ENCODE results near the gene DOCK10.

The DOCK10 gene

DNA sequence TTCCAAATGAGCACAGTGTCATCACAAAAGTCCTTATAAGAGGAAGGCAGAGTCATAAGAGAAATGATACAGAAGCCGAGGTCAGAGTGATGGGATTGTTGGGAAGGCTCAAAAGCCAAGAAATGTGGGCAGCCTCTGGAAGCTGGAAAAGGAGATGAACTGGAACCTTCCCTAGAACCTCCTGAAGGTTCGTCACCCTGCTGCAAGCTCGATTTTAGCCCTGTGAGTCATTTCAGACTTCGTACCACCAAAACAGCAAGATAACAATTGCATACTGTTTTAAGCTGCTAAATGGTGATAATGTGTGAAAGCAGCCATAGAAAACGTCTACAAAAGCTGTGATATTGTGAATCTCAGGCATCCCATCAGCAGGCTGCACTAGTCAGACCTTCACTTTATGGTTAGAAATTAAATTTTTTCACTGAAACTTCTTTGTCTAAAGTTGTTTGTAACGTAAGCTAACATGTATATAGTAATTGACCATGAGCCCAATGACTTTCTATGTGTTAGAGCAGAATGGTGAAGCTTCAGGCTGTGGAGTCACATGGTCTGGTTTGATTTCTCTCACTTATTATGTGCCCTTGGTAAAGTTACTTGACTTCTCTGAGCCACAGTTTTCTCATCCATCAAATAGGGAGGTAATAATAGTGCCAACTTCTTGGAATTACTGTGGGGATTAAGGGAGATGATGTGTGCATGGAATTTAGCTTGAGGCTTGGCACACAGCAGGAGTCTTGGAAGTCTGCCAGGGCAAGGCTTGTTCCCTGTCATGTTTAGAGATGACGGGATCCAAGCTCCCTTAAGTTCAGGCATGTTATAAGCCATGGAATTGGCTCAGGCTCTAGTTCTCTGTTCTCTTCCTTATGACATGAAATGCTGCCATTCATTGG is 194.1 kb downstream of the DOCK10 start:
- H3K36me3 ChIP-seq (ENCODE audit: insufficient read depth, low read length), result peaks cover 7% of the 10 kb centered on the region
- no peaks in the 10 kb centered on the region for H3K27me3 ChIP-seq (ENCODE audit: insufficient read depth, low read length)
- no peaks in the 10 kb centered on the region for H3K9me3 ChIP-seq (ENCODE audit: low read length)
- no peak overlapping the region for H2AFZ ChIP-seq (ENCODE audit: low read depth, low read length)
- H3K4me3 ChIP-seq (ENCODE audit: low read length), result no peak overlapping the region
- H3K4me1 ChIP-seq (ENCODE audit: insufficient read depth, low read length), result no peaks in the 10 kb centered on the region

GRCh38 chr2:224847381-224847780 is 194.9 kb downstream of the DOCK10 start:
- H2AFZ ChIP-seq (ENCODE audit: low read depth, low read length), result no peak overlapping the region

DNA sequence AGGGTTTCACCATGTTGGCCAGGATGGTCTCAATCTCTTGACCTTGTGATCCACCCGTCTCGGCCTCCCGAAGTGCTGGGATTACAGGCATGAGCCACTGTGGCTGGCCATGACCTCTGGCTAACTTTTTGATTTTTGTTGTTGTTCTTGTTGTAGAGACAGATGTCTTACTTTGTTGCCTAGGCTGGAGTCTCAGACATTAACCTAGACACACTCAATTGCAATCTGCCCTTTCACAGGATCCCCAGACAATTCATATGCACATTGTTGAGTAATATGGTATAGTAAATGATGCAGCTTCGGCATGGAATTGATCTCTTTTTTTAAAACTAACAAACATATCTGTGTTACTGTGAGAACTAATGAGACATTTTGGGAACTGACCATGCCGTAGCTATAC is 195.6 kb downstream of the DOCK10 start:
- peaks cover 10% of the 10 kb centered on the region for H3K36me3 ChIP-seq (ENCODE audit: insufficient read depth, low read length)
- no peak overlapping the region for H3K4me3 ChIP-seq (ENCODE audit: low read length)
- H2AFZ ChIP-seq (ENCODE audit: low read depth, low read length), result no peak overlapping the region
- H3K9me3 ChIP-seq (ENCODE audit: low read length), result peaks cover 3% of the 10 kb centered on the region
- H3K27me3 ChIP-seq (ENCODE audit: insufficient read depth, low read length), result no peaks in the 10 kb centered on the region
- peaks cover 3% of the 10 kb centered on the region for H3K4me1 ChIP-seq (ENCODE audit: insufficient read depth, low read length)

More at GRCh38 chr2:224847381-224847780, 194.9 kb downstream of the DOCK10 start:
- Histone ChIP-seq H3K27me3 (ENCODE audit: insufficient read depth, low read length) (no peaks in the 10 kb centered on the region), H3K36me3 (ENCODE audit: insufficient read depth, low read length) (peaks cover 10% of the 10 kb centered on the region), H3K4me1 (ENCODE audit: insufficient read depth, low read length) (no peaks in the 10 kb centered on the region), H3K4me3 (ENCODE audit: low read length) (no peak overlapping the region), H3K9me3 (ENCODE audit: low read length) (peaks cover 3% of the 10 kb centered on the region)

DNA sequence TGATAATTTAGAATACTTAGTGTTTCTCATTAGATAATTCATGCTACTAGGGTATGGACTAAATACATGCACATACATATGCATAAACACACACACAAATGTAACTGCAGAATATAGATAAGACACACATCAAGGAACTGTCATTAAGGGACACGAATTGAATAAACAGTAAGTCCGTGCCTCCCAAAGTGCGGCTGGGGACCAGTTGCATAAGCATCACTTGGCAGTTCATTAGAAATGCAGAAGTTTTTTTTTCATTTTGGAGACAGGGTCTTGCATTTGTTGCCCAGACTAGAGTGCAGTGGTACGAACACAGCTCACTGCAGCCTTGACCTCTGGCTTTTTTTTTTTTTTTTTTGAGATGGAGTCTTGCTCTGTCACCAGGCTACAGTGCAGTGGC is 196.1 kb downstream of the DOCK10 start:
- Histone ChIP-seq H3K36me3 (ENCODE audit: insufficient read depth, low read length) (peaks cover 10% of the 10 kb centered on the region), H2AFZ (ENCODE audit: low read depth, low read length) (no peak overlapping the region), H3K9me3 (ENCODE audit: low read length) (peaks cover 3% of the 10 kb centered on the region), H3K4me3 (ENCODE audit: low read length) (no peak overlapping the region), H3K27me3 (ENCODE audit: insufficient read depth, low read length) (no peaks in the 10 kb centered on the region), H3K4me1 (ENCODE audit: insufficient read depth, low read length) (peaks cover 5% of the 10 kb centered on the region)

- Histone ChIP-seq H3K4me3 (ENCODE audit: low read length) (no peak overlapping the region), H3K9me3 (ENCODE audit: low read length) (peaks cover 6% of the 10 kb centered on the region), H3K36me3 (ENCODE audit: insufficient read depth, low read length) (peaks cover 10% of the 10 kb centered on the region), H3K4me1 (ENCODE audit: insufficient read depth, low read length) (peaks cover 5% of the 10 kb centered on the region), H2AFZ (ENCODE audit: low read depth, low read length) (no peak overlapping the region), H3K27me3 (ENCODE audit: insufficient read depth, low read length) (no peaks in the 10 kb centered on the region)
These were observed 199.1 kb downstream of the DOCK10 start for GRCh38 chr2:224843141-224843540.

- Histone ChIP-seq H3K27me3 (ENCODE audit: insufficient read depth, low read length) (no peaks in the 10 kb centered on the region), H3K4me3 (ENCODE audit: low read length) (no peak overlapping the region), H3K9me3 (ENCODE audit: low read length) (peaks cover 6% of the 10 kb centered on the region), H3K36me3 (ENCODE audit: insufficient read depth, low read length) (peaks cover 4% of the 10 kb centered on the region), H3K4me1 (ENCODE audit: insufficient read depth, low read length) (peaks cover 5% of the 10 kb centered on the region), H2AFZ (ENCODE audit: low read depth, low read length) (no peak overlapping the region)
These were observed 200.4 kb downstream of the DOCK10 start for GRCh38 chr2:224841910-224842309.

DNA sequence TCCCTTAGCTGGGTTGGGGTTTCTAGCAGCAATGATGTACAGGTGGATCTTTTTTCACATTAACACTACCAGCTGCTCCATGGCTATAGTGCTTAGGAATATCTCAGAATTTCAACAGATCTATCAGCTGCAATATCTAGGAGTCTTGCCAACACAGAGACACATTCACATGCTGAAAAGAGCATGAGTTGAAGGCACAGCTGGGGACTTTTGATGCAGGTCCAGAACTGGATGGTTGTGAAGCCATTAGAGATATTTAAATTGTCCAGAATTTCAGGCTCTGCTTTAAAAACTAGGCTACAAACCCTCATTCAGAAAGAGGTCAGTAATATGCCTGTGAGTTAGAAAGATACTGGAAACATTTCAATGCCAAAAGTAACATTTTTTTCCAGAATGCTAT is 203.9 kb downstream of the DOCK10 start:
- no peaks in the 10 kb centered on the region for H3K27me3 ChIP-seq (ENCODE audit: insufficient read depth, low read length)
- peaks cover 6% of the 10 kb centered on the region for H3K9me3 ChIP-seq (ENCODE audit: low read length)
- H3K4me3 ChIP-seq (ENCODE audit: low read length), result no peak overlapping the region
- H2AFZ ChIP-seq (ENCODE audit: low read depth, low read length), result no peak overlapping the region
- peaks cover 5% of the 10 kb centered on the region for H3K4me1 ChIP-seq (ENCODE audit: insufficient read depth, low read length)
- peaks cover 4% of the 10 kb centered on the region for H3K36me3 ChIP-seq (ENCODE audit: insufficient read depth, low read length)

DNA sequence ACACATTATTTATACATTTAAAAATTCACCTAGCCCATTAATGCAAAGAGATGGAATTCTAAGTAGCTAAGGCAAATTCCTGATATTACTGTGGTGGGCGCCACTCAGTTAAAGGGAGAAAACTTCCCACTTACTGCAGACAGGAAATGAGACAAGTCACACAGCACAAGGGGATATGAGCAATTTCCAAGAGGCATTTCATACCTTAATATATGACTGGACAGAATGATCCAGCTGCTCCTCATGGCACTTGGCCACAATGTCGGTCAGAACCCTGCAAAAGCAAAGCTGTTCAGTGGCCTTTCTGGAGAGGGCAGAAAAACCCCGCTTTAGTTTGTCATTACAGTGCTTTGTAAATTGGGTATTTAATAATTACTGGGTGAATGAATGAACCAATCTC is 204.7 kb downstream of the DOCK10 start:
- no peak overlapping the region for H2AFZ ChIP-seq (ENCODE audit: low read depth, low read length)
- H3K9me3 ChIP-seq (ENCODE audit: low read length), result peaks cover 4% of the 10 kb centered on the region
- H3K27me3 ChIP-seq (ENCODE audit: insufficient read depth, low read length), result no peaks in the 10 kb centered on the region
- H3K4me1 ChIP-seq (ENCODE audit: insufficient read depth, low read length), result peaks cover 5% of the 10 kb centered on the region
- peaks cover 3% of the 10 kb centered on the region for H3K36me3 ChIP-seq (ENCODE audit: insufficient read depth, low read length)
- H3K4me3 ChIP-seq (ENCODE audit: low read length), result no peak overlapping the region

GRCh38 chr2:224837066-224837465 is 205.2 kb downstream of the DOCK10 start:
- Histone ChIP-seq H3K27me3 (ENCODE audit: insufficient read depth, low read length) (no peaks in the 10 kb centered on the region), H2AFZ (ENCODE audit: low read depth, low read length) (no peak overlapping the region), H3K4me1 (ENCODE audit: insufficient read depth, low read length) (peaks cover 5% of the 10 kb centered on the region), H3K4me3 (ENCODE audit: low read length) (no peak overlapping the region), H3K36me3 (ENCODE audit: insufficient read depth, low read length) (peaks cover 3% of the 10 kb centered on the region), H3K9me3 (ENCODE audit: low read length) (peaks cover 3% of the 10 kb centered on the region)

DNA sequence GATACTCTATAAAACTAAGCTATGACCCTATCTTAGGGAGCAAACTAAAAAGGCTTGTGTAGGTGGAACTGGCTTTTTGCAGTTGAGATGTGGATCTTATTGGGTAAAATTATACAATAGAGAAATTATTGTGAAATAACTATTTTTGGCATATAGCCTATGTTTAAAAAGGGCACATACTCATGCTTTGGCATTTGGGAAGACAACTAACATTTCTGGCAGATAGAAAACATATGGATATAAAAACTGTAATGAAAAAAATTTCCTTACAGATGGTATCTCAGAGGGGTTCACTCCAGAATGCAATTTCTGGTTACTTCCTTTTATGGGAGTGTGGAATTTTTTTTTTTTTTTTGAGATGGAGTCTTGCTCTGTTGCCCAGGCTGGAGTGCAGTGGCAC is 206.0 kb downstream of the DOCK10 start:
- Histone ChIP-seq H3K4me3 (ENCODE audit: low read length) (no peak overlapping the region), H3K9me3 (ENCODE audit: low read length) (peaks cover 3% of the 10 kb centered on the region), H3K4me1 (ENCODE audit: insufficient read depth, low read length) (no peaks in the 10 kb centered on the region), H3K36me3 (ENCODE audit: insufficient read depth, low read length) (peaks cover 5% of the 10 kb centered on the region), H2AFZ (ENCODE audit: low read depth, low read length) (no peak overlapping the region), H3K27me3 (ENCODE audit: insufficient read depth, low read length) (no peaks in the 10 kb centered on the region)

- Histone ChIP-seq H3K9me3 (ENCODE audit: low read length) (no peaks in the 10 kb centered on the region), H3K36me3 (ENCODE audit: insufficient read depth, low read length) (peaks cover 7% of the 10 kb centered on the region), H3K4me1 (ENCODE audit: insufficient read depth, low read length) (no peaks in the 10 kb centered on the region), H2AFZ (ENCODE audit: low read depth, low read length) (no peak overlapping the region), H3K4me3 (ENCODE audit: low read length) (no peak overlapping the region), H3K27me3 (ENCODE audit: insufficient read depth, low read length) (no peaks in the 10 kb centered on the region)
These were observed 206.9 kb downstream of the DOCK10 start for GRCh38 chr2:224835405-224835804.

GRCh38 chr2:224833986-224834385 is 208.3 kb downstream of the DOCK10 start:
- Histone ChIP-seq H3K4me1 (ENCODE audit: insufficient read depth, low read length) (no peaks in the 10 kb centered on the region), H3K27me3 (ENCODE audit: insufficient read depth, low read length) (no peaks in the 10 kb centered on the region), H2AFZ (ENCODE audit: low read depth, low read length) (no peak overlapping the region), H3K36me3 (ENCODE audit: insufficient read depth, low read length) (peaks cover 13% of the 10 kb centered on the region), H3K4me3 (ENCODE audit: low read length) (no peak overlapping the region), H3K9me3 (ENCODE audit: low read length) (no peaks in the 10 kb centered on the region)

GRCh38 chr2:224832207-224832606 is 210.1 kb downstream of the DOCK10 start:
- no peak overlapping the region for H2AFZ ChIP-seq (ENCODE audit: low read depth, low read length)
- H3K9me3 ChIP-seq (ENCODE audit: low read length), result no peaks in the 10 kb centered on the region
- no peaks in the 10 kb centered on the region for H3K4me1 ChIP-seq (ENCODE audit: insufficient read depth, low read length)
- H3K36me3 ChIP-seq (ENCODE audit: insufficient read depth, low read length), result peaks cover 21% of the 10 kb centered on the region
- no peak overlapping the region for H3K4me3 ChIP-seq (ENCODE audit: low read length)
- H3K27me3 ChIP-seq (ENCODE audit: insufficient read depth, low read length), result no peaks in the 10 kb centered on the region

DNA sequence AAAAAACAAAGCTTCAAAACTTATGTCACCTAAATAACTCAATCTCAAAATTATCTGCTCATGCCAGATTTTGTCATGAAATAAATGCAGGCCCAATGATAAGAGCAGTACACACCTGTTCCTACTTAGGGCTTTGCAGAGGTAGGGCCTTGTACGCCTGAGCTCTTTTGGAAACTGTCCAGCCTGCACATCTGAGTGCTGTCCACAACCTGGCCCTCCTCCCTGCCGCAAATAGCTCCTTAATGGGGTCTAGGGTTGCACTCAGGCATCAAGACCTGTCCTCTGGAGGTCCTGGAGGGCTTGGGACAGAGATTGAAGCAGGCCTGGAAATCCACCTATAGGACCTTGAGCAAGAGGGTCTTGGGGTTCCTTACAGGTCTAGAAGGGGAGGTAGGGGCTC is 210.7 kb downstream of the DOCK10 start:
- no peak overlapping the region for H3K4me3 ChIP-seq (ENCODE audit: low read length)
- H3K9me3 ChIP-seq (ENCODE audit: low read length), result no peaks in the 10 kb centered on the region
- no peak overlapping the region for H2AFZ ChIP-seq (ENCODE audit: low read depth, low read length)
- H3K36me3 ChIP-seq (ENCODE audit: insufficient read depth, low read length), result peaks cover 21% of the 10 kb centered on the region
- no peaks in the 10 kb centered on the region for H3K4me1 ChIP-seq (ENCODE audit: insufficient read depth, low read length)
- H3K27me3 ChIP-seq (ENCODE audit: insufficient read depth, low read length), result no peaks in the 10 kb centered on the region

Data from neuron (in vitro differentiated cells).